ENCODE results near the gene NCAM1. TPM values are rescaled to one million over a fixed set of nuclear protein-coding genes. Genes with fewer than 3 reads are reported as not detected.

Gene NCAM1
- total RNA-seq, 2 experiments from 2014 or later, result 0.34 TPM; not detected in 1

DNA sequence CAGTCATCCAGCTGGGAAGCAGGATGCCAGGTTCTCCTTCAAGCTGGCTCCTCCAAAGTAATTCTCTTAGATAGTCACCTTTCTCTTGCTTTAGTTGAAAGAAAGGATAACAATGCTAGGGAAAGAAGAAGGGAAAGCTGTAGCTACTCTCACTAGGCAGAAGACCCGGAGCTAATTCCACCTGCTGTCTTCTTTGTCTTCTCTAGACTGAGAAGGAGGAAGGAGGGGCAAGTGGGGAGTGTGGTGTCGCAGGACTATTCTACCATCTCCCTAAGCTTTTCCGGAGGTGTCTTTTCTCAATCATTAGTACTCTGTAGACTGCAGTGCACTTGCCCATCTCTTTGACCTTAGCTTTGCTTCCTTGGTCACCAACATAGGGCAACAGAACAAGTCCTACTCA, 162.8 kb downstream of the NCAM1 start:
- Histone ChIP-seq H3K4me1 (ENCODE audit: insufficient read depth, low read length) (no peaks in the 10 kb centered on the region), H3K36me3 (ENCODE audit: insufficient read depth, low read length) (no peaks in the 10 kb centered on the region)
- ATAC-seq (ENCODE audit: poor library complexity), result no peak

DNA sequence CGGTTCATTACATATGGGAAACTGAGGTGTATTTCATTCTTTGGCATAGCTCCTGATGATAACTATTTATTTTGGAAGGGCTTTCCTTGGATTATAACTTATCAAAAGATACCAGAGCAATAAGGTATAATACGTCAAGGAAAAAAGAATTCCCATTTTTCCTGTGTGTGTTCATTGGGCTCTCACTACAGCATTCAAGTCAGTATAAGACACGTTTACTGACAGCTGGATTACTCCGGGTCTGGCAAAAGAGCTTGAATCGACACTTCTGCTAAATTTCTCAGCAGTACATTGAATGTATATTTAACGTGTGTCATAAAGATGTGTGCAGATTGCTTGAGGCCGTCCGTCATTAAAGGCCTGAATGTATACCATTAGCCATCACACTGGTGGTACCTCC, 163.4 kb downstream of the NCAM1 start:
- ChIA-PET POLR2A (no interaction called here), CTCF (no interaction called here)
- Histone ChIP-seq H3K27ac (ENCODE audit: low read depth in 1 of 2, low read length in 2 of 2) (no peak overlapping the region), H3K4me3 (ENCODE audit: low read length) (no peak overlapping the region), H3K27me3 (ENCODE audit: control insufficient read depth in 1 of 2, insufficient read depth in 2 of 2, low read length in 2 of 2) (no peaks in the 10 kb centered on the region), H3K4me1 (ENCODE audit: insufficient read depth, low read length) (no peaks in the 10 kb centered on the region), H3K36me3 (ENCODE audit: insufficient read depth, low read length) (no peaks in the 10 kb centered on the region), H3K9me3 (ENCODE audit: control insufficient read depth in 1 of 2, insufficient read depth in 1 of 2, low read length in 2 of 2) (no peaks in the 10 kb centered on the region)
- Mint-ChIP-seq H3K4me3 (no peak overlapping the region), H3K4me1 (ENCODE audit: low read depth) (no peaks in the 10 kb centered on the region), H3K9me3 (no peaks in the 10 kb centered on the region), H3K27me3 (peaks cover 7% of the 10 kb centered on the region), H3K36me3 (ENCODE audit: low read depth) (no peaks in the 10 kb centered on the region), H3K27ac (no peak overlapping the region)
- DNase-seq, result no peak
- intact Hi-C loops (cut with DNase I, micrococcal nuclease), result no loop called here
- TF ChIP-seq CTCF (IDR thresholded peaks at IDR 0.05), result no peak
- no peak for ATAC-seq (ENCODE audit: poor library complexity)

More for the DNA sequence above, 162.8 kb downstream of the NCAM1 start:
- H3K27me3 ChIP-seq (ENCODE audit: control insufficient read depth in 1 of 2, insufficient read depth in 2 of 2, low read length in 2 of 2), result no peaks in the 10 kb centered on the region
- H3K36me3 Mint-ChIP-seq (ENCODE audit: low read depth), result no peaks in the 10 kb centered on the region
- H3K27ac Mint-ChIP-seq, result no peak overlapping the region
- no peak overlapping the region for H3K4me3 Mint-ChIP-seq
- H3K9me3 Mint-ChIP-seq, result no peaks in the 10 kb centered on the region
- intact Hi-C loops (cut with DNase I, micrococcal nuclease), result no loop called here
- ChIA-PET CTCF (no interaction called here), POLR2A (no interaction called here)
- no peak for TF ChIP-seq CTCF (IDR thresholded peaks at IDR 0.05)
- DNase-seq, result no peak
- H3K4me1 Mint-ChIP-seq (ENCODE audit: low read depth), result no peaks in the 10 kb centered on the region
- peaks cover 7% of the 10 kb centered on the region for H3K27me3 Mint-ChIP-seq
- no peak overlapping the region for H3K27ac ChIP-seq (ENCODE audit: low read depth in 1 of 2, low read length in 2 of 2)
- H3K4me3 ChIP-seq (ENCODE audit: low read length), result no peak overlapping the region
- no peaks in the 10 kb centered on the region for H3K9me3 ChIP-seq (ENCODE audit: control insufficient read depth in 1 of 2, insufficient read depth in 1 of 2, low read length in 2 of 2)

DNA sequence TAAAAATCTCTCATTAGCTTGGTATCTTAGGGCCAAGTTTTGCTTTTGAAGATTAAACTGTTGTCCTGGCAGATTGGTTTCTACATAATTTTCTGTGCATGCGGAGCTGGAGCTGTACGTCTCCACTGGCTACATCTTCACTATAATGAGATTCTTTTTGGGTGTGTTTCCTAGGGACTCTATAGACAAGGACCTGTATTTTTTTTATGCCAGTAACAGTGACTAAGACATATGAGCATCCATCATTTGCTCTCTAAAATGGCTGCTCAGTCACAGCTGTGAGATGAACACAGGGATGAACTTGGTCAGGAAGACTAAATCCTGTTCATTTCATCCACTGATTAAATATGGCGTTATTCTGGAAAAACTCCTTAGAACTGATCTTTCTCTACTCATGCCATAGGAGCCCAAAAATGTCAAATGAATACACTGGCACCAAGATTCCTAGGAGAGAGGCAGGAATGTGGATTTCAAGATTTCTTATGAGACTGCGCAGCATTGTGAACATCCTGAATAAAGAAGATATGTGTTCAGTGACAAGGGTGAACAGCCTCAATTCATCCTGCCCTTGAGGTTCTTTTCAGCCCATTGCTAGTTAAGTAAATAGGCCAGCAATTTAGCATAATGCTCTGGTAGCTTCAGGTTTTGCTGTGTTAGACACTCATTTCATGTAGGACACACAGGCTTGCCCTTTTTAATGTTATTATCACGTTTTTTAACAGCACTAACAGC, 168.2 kb downstream of the NCAM1 start:
- H3K4me1 ChIP-seq (ENCODE audit: insufficient read depth, low read length), result no peaks in the 10 kb centered on the region
- H3K27me3 ChIP-seq (ENCODE audit: control insufficient read depth in 1 of 2, insufficient read depth in 2 of 2, low read length in 2 of 2), result no peaks in the 10 kb centered on the region
- no peak for DNase-seq
- no peaks in the 10 kb centered on the region for H3K9me3 Mint-ChIP-seq
- peaks cover 5% of the 10 kb centered on the region for H3K27me3 Mint-ChIP-seq
- ChIA-PET CTCF (interaction anchor here (0.8 kb wide), 1 partner anchor 17 kb away, joined by 3 read pairs; no protein-coding TSS in a partner anchor), POLR2A (no interaction called here)
- intact Hi-C loops (cut with DNase I, micrococcal nuclease), result no loop called here
- no peaks in the 10 kb centered on the region for H3K9me3 ChIP-seq (ENCODE audit: control insufficient read depth in 1 of 2, insufficient read depth in 1 of 2, low read length in 2 of 2)
- no peak for ATAC-seq (ENCODE audit: poor library complexity)
- no peak overlapping the region for H3K4me3 Mint-ChIP-seq
- TF ChIP-seq CTCF (IDR thresholded peaks at IDR 0.05), result no peak
- H3K4me3 ChIP-seq (ENCODE audit: low read length), result no peak overlapping the region
- no peak overlapping the region for H3K27ac ChIP-seq (ENCODE audit: low read depth in 1 of 2, low read length in 2 of 2)
- no peaks in the 10 kb centered on the region for H3K36me3 ChIP-seq (ENCODE audit: insufficient read depth, low read length)
- H3K27ac Mint-ChIP-seq, result no peak overlapping the region
- no peaks in the 10 kb centered on the region for H3K36me3 Mint-ChIP-seq (ENCODE audit: low read depth)
- H3K4me1 Mint-ChIP-seq (ENCODE audit: low read depth), result no peaks in the 10 kb centered on the region
